NCI-H2196 (cell line): ENCODE results near the gene NEDD4L.

Source experiments
- DNase-seq: peaks from one replicate; lab custom pipeline; 2025; ENCODE audit not compliant: unreplicated experiment; lab: John Stamatoyannopoulos, UW

NEDD4L gene

DNA sequence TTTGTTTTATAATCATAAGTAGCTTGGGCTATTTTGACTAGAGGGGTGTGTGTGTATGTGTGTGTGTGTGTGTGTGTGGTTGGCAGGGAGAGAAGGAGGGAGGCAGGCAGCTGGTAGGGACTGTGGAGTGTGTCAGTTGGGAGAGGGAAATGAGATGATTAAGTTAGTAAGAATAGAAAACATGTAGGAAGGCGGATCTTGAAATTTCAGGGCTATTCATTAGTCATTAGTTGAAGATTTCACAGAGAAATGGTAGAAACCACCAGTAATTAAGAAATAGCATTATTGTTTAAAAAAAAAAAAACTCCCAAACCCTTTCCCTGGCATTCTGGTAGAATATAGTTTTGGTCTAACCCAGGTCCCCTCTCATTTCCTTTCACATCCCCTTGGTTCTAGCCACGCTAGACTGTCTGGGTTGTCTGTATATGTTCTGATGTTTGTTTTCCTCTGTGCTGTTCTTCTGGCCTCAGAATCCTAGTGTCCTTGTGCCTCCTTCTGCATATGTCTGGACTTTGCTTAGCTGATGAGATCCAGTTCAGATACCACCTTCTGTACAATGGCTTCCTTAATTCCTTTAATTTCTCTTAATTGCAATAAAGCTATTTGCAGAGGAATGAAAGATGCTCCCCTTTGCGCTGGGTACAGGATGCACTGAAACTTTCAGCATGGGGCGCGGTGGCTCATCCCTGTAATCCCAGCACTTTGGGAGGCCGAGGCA, 161.6 kb downstream of the NEDD4L start:
- DNase-seq: no peak

DNA sequence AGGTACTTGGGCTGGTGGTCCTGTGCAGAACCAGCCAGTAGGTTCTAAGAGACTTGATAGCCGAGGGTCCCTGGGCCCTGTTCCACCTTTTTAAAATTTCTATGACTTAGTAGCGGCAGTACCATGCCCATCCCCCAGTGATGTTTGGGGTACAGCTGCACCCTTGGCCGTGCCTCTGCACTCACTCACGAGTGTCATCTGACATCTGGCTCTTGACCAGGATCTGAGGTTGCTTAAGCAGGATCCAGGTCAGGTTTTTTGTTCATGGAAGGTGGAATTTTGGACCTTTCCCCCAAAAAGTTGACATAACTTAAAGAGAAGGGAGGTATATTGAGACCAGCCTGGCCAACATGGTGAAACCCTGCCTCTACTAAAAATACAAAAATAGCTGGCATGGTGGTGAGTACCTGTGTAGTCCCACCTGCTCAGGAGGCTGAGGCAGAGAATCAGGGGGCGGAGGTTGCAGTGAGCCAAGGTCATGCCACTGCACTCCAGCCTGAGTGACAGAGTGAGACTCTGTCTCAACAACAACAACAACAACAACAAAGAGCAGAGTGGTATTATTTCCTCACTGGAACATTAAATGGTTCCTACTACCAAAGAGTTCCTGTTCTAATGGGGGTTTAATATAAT, 163.6 kb downstream of the NEDD4L start:
- DNase-seq: no peak

DNA sequence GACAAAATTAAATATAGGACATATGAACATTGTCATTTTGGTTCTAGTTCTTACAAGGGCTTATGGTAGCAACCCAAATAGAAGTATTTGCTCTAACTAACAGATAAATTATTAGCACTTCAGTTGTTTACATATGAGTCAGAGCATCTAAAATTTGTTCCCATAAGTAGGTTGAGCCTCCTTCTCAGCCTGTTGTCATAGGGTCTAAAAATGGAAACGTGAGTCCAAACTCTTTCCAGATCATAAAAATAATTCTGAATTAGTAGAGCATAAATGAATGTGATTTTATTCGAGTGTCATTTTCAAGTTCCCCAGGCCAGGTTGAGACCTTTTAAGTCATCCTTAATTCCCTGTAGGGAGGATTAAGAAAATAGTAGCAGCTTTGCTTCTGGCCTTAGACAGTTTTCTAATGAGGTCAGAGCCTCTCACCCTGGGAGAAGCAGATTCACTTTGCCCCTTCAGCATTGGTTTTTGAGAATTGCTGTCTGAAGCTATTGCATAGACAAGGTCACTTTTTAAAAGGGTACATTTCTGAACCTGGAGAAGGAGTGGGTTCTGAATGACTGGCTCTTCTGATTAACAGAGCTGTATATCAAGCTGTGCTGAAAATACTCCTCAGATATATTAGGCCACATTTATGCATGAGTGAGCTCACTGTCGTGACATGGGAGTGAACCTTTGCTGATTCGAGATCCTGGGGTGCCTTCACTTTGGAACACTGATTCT, 164.3 kb downstream of the NEDD4L start:
- no peak for DNase-seq

DNA sequence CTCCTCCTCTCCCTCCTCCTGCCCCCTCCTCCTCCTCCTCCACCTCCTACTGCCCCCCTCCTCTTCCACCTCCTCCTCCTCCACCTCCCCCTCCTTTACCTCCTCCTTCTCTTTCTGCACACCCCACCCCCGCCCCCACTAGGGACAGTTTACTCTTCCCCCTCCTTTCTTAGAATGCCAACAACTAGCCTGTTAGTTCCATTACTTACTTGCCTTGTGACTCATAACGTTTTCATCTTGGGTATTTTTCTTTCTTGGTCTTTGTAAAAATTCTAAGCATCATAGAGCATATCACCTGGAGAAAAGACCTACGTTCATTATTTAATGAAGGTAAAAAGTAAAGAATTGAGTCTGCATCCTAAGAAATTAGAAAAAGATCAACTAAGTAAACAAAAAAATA, 165.3 kb downstream of the NEDD4L start:
- DNase-seq: no peak

DNA sequence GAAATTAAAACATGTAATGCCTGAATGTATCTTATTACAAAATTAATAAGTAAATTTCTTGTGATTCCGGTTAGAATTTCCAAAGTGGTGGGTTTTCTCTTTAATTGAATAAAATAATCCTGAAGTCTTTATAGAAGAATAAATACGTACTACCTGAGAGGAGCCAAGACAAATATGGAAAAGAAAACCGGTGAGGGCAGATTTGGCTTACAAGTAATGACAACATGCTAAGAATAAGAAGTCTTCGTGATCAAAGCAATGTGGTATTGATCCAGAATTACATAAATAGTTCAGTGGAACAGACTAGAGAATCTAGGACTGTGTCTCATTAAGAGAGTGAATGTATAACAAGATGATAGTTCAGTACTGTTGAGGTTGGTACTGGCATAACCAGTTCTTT, 167.5 kb downstream of the NEDD4L start:
- DNase-seq: no peak

DNA sequence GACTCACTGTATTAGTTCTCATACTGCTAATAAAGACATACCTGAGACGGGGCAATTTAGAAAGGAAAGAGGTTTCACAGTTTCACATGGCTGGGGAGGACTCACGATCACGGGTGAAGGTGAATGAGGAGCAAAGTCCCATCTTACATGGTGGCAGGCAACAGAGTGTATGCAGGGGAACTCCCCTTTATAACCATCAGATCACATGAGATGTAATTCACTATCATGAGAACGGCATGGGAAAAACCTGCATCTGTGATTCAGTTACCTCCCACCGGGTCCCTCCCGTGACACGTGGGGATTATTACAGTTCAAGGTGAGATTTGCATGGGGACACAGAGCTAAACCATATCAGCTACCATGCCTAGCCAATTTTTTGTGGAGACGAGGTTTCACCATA, 168.2 kb downstream of the NEDD4L start:
- no peak for DNase-seq

DNA sequence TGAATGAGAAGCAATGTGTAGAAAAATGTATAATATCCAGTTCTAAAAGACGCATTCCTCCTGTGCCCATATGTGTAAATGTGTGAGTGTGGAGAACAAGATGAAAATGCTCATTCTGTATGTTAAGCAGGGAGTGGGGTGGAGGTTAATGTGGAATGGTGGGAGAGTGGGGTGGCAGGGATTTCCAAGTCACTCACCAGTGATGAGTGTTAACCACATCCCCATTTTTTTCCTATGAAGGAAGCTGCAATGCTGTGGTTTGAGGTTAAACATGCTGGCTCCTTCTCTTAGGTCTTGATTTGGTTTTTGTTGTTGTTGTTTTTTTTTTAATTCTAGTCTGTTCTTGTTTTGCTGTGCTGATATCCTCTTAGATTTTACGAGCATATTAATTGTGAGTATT, 169.4 kb downstream of the NEDD4L start:
- DNase-seq: no peak

DNA sequence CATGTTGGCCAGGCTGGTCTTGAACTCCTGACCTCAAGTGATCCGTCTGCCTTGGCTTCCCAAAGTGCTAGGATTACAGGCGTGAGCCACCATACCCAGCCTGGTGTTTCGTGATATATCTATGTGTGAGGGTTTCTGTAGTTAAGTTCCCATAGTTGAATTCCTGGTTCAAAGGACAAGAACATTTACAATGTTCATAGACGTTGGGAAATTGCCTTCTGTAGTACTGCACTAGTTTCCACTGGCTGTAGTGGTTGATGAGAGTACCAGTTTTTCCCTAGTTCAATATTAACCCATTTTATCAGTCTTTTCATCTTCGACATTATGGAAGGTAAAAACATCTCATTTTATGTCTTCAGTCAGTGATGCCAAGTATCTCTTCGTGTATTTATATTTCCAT, 171.0 kb downstream of the NEDD4L start:
- DNase-seq: no peak

DNA sequence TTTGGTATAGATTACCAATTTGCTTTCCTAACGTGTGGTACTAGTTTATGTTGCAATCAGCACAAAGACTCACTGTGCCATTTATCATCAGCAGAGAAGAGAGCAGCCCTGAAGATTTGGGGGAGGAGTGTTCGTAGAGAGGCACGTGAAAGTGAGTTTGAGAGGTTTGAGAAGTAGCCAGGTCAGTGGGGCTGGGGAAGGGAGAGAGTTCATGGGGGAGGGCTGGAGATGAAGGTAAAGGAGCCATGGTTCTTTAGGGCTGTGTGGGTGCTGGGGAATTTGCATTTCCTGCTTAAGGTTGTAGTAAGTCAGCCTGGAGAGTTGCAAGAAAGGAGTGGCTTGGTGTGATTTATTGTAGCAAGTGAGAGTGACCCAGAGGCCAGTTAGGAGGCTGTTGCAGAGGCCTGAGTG, 172.1 kb downstream of the NEDD4L start:
- no peak for DNase-seq

DNA sequence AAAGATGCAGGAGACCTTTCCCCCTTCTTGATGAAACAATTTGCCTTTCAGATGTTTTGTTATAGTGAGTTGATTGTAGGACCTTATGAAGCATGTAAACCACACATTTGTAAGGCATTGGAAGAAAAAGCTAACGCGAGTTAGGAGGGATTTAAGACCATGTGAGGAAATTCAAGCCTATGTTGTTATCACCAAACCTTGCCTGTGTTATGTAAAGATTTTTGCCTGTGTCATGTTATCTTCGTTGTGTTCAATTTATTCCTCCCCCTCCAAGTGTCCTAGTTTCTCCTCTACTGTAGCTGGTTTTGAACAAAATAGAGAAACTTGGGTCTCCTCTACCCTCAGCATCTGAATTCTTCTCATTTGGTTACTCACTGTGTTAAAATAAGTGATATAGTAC, 173.0 kb downstream of the NEDD4L start:
- DNase-seq: no peak

DNA sequence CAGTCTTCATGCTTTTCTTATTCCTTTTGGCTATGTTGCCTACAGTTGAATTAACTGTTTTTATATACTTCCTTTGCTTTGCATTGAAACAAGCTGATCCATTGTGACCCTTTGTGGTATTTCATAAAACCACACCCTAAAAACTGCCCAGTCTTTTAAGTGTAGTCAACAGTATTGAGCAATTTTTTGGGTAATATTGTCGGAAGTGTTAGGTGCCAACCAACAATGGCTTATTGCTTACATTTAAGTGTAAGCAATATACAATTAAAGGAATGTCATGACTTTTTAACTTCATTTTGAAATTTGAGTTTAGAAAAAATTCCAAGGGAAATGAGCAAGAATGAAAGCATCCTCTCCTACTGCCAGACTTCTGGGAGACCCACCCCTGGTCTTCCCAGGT, 174.1 kb downstream of the NEDD4L start:
- DNase-seq: no peak

DNA sequence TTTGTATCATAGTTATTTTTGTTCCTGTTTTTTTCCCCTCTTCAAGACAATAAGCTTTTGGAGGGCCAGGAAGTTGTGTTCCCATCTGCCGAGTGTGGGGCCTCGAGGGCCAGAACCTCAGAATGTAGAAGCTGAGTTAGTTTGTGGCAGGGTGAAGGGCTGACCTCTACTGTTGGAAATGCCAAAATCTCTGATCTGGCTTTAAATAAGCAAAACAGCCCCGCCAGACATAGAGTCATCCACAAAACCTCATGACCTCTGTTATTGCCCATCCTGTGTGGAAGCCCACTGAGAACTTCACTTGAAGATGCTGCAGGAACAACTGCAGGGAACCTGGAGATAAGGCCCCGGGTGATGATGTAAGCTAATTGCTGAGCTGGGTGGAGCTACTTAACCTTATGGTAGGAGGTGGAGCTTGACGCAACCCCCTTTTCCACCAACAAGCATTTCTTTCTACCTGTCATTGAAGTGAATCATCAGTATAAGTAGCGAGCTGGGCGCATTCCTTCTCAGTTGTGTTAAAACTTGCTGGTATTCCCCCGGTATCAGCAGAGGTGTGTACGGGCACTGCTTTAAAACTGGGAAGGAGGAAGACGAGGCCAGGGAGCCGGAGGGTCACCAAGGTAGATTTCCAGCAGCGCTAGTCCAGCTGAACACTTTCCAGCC, 177.2 kb downstream of the NEDD4L start:
- no peak for DNase-seq

DNA sequence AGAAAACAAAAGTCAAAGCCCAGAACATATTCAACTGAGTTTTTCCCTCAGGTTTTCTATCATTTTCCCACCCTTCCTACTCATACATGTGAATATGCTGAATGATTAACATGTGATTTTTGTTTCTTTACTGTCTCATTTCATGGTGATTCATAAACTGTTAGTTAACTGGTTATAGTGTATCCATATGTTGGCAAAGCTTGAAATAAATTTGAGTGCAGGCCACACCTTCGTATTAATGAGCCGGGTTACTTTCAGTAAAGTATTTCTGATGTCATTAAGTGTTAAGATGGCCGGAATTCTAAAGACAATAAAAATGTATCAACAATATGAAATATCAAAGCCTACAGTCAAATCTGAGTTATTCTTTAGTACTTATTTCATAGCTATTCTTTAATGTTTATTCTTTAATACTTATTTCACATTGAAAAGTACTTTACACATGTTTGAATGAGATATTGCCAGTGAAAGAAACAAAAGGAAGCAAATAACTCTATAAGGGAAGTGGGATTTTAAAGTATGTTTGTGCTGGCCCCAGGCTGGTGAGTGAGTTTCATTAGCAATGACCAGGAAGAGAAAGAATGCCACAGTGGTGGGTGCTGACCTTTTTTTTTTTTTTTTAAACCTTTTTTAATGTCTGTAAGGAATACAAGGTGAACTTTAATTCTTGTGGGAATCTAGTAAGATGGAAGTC, 178.6 kb downstream of the NEDD4L start:
- no peak for DNase-seq

DNA sequence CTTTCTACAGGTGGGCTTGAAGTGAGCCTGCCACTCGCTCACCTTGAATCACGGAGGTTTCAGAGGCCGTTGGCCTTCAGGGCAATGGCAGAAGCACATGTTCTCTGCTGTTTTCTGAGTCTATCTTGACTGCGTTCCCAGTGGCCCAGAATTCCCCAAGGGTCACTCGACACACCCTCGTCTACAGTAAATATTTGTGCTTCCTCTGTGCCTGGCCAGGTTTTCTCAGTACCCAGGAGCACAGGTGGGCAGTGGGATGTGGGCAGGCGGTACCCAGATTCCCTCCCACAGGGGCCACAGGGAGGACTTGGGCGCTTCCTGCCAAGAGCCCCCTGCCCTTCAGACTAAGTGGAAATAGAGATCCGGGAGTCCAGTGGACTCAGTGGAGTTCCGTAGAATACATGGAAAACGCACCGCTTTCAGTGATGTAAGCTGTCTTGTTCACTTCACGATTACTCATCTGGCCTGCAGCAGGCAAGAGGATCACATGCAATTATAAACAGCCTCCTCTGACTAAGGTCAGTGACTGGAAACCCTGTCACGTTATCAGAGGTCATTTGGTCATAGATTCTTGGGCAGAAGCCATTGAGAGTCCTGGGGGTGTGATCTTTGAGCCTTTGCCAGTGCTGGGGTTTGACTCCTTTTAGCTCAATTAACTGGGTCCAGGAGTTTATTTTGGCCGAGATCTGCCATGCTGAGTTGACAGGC, 179.8 kb downstream of the NEDD4L start:
- peak; percentile 84 for DNase-seq

DNA sequence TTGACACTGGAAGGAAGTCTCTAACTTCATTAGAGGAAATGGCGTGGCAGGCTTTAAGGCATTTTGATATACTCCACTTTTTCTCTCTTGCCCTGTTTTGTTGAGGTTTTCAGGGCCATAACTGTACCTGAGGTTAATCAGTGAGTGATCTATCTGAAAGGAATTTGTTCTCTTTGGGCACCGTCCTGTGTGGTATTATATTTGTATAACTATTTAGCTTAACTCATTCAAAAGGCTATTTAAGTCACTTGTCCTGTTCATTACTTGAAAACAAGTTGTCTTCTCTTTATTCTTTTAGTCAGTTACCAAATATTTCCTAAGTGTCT, 180.4 kb downstream of the NEDD4L start:
- no peak for DNase-seq

DNA sequence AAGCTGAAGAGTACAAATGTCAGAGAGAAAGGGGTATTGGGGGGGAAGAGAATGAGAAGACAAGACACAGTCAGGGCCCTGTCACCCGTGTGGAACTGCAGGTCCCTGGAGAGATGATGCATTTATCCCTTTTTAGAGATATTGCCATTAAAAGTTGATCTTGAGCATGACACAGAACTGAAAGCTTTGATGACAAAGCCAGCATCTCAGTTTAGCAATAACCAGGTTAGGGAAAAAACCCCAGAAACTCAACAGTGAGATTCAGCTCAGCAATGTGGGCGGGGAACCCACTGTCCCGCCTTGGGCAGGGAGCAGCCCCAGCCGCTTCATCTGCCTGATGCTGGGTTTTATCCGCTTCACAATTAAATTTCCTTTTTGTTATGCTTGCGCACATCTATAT, 181.1 kb downstream of the NEDD4L start:
- no peak for DNase-seq

DNA sequence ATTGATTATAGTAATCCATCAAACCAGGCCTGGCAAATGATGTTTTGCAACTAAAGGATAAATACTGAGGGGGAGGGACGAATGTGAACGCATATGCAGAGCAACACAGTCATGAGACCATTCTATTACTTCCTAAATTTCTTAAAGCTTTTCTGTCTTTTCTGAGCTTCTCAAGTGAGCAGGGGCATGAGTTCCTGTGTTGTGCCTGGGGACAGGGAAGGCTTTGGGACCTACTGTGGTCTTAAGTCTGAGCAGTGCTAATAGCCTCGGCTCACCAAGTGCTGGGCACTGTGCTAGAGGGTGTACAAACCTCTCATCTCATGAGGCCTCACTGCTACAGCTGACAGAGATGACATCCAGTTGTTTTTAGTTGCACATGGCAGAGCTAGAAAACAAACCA, 182.4 kb downstream of the NEDD4L start:
- DNase-seq: no peak

DNA sequence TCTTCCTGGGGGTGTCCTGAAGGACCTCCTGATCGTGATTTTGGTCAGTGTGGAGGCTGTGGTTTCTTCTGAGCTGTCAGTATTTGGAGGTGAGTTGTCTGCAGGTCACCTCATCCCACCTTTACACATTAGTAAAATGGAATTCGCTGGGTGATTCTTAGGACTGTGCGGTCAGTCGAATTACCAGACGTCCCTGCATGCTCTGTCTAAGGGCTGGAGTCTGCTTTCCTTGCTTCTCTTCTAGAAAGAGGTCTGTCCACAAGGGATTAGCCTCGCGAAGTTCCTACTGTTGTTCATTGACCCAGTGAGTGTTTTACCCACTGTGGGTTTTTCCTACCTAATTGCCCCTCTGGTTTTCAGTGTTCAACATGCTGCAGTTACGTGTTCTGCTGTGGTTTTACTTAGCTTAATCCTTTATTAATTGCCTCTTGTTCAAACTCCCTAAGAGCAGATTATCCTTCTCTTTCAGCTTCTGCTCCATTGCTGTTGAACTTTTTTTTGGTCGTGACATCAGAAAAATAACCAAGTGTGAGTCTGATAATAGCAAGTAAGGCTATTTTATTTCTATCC, 183.4 kb downstream of the NEDD4L start:
- DNase-seq: no peak

DNA sequence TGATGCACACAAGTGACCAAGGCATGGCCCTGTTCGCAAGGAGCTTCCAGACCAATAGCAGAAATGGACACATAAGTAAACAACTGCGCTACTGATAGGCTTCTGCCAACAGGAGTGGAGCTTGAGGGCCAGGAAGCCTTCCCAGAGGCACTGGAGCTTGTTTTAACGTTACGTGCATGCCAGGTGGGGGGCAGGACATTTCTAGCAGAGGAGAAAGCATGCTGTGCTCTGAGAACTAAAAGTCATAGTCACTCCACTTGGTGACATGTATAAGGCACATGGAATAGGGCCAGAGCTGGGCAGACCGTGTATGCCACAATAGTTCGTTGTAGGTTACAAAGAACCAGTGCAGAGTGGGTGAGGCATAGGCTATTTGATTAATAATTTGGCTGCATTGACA, 184.2 kb downstream of the NEDD4L start:
- no peak for DNase-seq

DNA sequence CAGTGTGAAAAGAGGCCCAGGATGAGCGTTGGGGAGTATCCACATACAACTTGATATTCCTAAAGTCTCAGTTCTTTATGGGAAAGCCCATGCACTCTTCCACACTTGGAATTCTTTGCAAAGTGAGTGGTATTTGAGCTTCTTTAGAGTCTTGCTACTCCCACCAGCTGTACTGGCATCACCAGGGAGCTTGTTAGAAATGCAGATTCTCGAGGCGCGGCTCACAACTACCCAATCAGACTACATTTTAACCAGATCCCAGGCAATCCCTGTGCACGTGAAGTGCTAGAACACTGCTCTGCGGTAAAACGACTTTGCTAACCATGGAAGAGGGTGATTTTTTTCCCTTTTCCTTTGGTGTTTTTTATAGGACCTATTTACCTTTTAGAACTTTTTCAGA, 184.7 kb downstream of the NEDD4L start:
- no peak for DNase-seq
